NB4 (cell line): ENCODE data around the gene XPC.
"Not testable (repeated sequence)": the region's sequence is repeated elsewhere in the genome, so short reads cannot be mapped to it uniquely, and the experiment has no call there.

Experiments used
- DNase-seq: peaks from one replicate; pipeline ENCODE4 v3.0.0; 2010; ENCODE audit warnings: low read depth
- H3K4me3 ChIP-seq: one replicate; pipeline ENCODE4 v1.5.1; 2011; ENCODE audit warnings: mild to moderate bottlenecking, low read depth, low read length, moderate library complexity
- MYC ChIP-seq: IDR thresholded peaks from 2 replicates; pipeline ENCODE4 v1.6.1; 2011; ENCODE audit warnings: low read depth, low read length
- POLR2A ChIP-seq: IDR thresholded peaks from 2 replicates; pipeline ENCODE4 v1.6.1; 2011; ENCODE audit warnings: mild to moderate bottlenecking; ENCODE audit not compliant: insufficient read length; ENCODE audit errors: extremely low read depth
- TF ChIP-seq, protein P1 (sequence below): IDR thresholded peaks from one replicate; pipeline ENCODE4 v1.5.1; 2012; ENCODE audit warnings: low read depth, low read length
- TF ChIP-seq, protein P2 (sequence below): IDR thresholded peaks from 2 replicates; pipeline ENCODE4 v1.6.1; 2011; ENCODE audit warnings: low read depth, low read length

The XPC gene

DNA sequence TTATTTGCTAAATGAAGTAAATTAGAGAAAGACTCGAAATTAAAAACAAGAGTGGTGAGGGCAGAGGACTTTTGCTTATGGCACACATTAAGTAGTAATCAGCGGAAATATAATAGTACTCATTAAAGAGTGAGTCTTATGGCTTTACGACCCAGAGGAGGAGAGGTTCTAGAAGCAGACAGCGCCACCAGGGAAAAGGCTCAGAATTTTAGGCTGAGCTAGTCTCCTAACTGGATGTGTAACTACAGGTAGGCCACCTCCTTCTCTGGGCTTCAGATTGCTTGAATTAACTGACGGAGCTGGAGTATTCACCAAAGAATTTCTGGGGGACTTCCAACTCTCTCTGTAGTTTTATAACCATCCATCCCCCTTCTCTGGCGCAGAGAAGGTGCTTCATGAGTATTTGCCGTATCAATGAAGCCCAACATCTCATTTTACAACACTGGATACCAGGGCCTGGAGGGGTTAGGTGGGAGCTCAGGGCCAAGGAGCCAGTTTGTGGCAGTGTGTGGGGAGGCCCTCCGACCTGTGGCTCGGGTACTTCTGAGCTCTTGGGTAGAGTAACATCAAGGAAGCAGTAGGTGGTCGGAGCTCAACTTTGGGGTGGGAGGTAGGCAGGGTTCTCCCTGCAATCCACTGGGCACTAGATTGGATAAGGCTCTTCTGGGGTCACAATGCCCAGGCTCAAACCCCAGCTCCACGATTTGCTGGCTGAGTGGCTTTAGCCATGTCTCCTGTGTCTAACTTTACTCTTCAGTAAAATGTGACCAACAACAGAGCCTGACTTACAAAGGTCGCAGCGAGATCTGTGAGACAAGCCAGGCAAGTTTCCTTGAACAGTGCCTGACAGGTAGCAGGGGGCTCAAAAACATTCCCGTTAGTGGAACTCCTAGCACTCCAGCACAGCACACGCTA is 54.8 kb downstream of the XPC start:
- TF ChIP-seq, protein P1, sequence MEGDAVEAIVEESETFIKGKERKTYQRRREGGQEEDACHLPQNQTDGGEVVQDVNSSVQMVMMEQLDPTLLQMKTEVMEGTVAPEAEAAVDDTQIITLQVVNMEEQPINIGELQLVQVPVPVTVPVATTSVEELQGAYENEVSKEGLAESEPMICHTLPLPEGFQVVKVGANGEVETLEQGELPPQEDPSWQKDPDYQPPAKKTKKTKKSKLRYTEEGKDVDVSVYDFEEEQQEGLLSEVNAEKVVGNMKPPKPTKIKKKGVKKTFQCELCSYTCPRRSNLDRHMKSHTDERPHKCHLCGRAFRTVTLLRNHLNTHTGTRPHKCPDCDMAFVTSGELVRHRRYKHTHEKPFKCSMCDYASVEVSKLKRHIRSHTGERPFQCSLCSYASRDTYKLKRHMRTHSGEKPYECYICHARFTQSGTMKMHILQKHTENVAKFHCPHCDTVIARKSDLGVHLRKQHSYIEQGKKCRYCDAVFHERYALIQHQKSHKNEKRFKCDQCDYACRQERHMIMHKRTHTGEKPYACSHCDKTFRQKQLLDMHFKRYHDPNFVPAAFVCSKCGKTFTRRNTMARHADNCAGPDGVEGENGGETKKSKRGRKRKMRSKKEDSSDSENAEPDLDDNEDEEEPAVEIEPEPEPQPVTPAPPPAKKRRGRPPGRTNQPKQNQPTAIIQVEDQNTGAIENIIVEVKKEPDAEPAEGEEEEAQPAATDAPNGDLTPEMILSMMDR = no peak
- TF ChIP-seq, protein P2, sequence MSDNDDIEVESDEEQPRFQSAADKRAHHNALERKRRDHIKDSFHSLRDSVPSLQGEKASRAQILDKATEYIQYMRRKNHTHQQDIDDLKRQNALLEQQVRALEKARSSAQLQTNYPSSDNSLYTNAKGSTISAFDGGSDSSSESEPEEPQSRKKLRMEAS = no peak
- TF ChIP-seq POLR2A (no peak), MYC (no peak)
- peak overlapping the region; percentile 98 for H3K4me3 ChIP-seq
- peak; percentile 25 for DNase-seq

DNA sequence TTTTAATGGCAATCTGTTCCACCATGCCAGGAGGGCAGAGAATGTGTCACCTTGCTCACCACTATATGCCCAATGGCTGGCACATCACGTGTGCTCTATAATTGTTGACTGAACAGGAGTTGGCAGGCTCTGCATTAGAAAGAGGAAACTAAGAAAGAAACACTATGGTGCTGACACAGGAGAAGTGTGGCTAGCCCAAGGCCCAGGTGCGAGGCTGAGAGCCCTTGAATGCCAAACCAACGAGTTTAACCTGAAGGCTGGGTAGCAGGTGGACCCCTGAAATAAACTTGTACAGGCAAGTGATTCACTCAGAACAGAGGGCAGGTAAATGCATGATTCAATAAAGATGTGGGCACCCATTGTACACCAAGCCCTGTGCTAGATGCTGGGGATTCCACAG is 56.1 kb downstream of the XPC start:
- H3K4me3 ChIP-seq = no peak overlapping the region
- TF ChIP-seq MYC (no peak), POLR2A (no peak)
- TF ChIP-seq, protein P2 = no peak
- TF ChIP-seq, protein P1 = no peak
- no peak for DNase-seq

DNA sequence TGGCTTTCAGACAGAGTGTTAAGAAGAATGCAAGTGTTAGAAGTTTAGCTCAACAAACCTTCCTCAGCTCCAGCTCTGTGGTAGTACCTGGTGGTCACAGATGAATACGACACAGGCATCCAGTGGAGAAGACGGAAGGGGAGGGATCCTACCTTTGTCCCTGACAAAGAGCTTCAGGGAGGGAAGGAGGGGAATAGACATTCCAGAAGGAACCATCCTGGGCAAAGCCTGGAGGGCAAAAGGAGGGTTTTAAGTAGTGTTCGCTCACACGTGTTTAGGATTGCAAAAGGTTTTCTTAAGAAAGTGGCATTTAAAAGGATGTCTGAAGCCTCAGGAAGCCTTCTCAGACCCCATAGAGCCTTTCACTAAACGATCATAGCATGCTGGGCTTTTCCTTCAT is 56.5 kb downstream of the XPC start:
- H3K4me3 ChIP-seq = no peak overlapping the region
- TF ChIP-seq, protein P2 = no peak
- TF ChIP-seq, protein P1 = no peak
- TF ChIP-seq MYC = no peak
- TF ChIP-seq POLR2A = no peak
- no peak for DNase-seq

DNA sequence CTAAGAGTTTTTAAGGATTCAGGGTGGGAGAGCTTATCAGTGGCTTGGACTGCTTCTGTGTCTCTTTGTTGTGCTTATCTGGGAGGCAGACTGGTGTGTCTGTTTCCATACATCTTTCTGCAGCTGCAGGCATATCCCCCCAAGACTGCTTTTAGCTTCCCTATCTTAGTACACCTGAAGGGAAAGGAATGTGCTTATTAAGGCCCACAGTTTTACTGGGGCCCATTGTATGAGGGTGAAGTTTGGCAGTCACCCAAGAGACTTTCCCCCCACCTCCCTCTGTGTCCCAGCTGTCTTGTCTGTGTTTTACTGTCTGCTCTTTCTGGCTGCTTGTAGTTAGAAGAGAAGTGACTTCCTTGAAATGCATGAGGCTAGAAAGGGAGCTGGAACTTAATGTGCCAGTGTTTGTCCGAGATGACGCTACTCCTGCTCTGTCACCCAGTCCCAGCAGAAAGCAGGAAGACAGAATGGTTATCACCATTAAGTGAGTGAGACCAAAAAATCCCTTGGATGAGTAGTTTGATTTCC is 57.4 kb downstream of the XPC start:
- not testable (repeated sequence) for DNase-seq

DNA sequence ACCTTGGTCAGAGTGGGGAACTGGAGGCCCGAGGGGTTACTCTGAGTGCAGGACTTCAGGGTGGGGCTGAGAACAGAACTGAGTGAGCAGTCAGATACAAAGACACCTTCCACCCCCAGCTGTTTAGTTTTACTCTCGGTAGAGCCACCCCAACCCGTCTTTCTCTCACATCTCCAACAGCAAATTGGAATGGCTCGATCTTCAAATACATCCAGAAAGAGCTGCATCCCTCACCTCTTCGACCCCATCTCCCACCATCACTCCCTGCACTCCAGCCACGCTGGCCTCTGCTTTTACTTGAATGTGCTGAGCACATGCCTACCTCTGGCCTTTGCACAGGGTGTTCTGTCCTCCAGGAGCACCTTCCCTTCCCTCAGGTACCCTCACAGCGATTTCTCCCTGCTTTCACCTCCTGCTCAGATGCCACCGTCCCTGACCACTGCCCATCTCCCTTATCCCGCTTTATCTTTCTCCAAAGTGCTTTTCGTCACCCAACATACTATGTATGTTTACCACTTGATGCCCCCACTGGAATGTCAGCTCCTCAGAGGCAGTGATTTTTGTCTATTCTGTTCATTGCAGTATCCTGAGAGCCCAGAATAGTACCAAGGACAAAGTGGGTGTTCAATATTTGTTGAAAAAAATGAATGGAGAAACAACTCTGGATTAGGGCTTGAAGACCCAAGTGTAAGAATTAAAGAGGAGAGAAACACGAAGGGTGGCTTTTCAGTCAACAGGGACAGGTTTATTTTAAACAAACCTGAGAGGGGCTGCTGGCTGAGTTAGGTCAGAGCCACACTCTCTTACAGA is 58.1 kb downstream of the XPC start:
- DNase-seq = no peak
- H3K4me3 ChIP-seq = no peak overlapping the region
- no peak for TF ChIP-seq MYC
- TF ChIP-seq, protein P2 = no peak
- TF ChIP-seq, protein P1 = no peak
- no peak for TF ChIP-seq POLR2A

More for the DNA sequence above, 57.4 kb downstream of the XPC start:
- H3K4me3 ChIP-seq = not testable (repeated sequence)

DNA sequence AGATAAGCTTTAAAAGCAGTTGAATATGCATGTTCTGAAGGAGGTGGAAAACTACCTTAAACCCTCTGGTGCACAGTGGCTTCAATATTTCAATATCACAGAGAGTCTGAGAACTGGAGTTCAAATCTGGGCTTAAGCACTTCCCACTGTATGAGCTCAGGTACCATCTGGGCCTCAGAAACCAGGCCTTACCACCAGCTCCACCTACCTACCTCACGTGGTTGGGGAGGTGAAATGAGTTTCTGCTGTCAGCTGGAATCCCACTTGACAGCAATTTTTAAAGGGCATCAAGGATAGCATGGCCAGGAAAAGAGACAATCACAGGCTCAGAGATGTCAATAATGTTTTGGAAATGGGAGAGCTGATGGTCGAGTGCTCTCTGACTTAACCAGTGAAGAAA is 58.8 kb downstream of the XPC start:
- no peak overlapping the region for H3K4me3 ChIP-seq
- TF ChIP-seq, protein P2 = no peak
- no peak for TF ChIP-seq MYC
- no peak for TF ChIP-seq POLR2A
- TF ChIP-seq, protein P1 = no peak
- no peak for DNase-seq
